HG02938 (cell line): ENCODE data around the gene LRRK1.
"Not testable (repeated sequence)": the region's sequence is repeated elsewhere in the genome, so short reads cannot be mapped to it uniquely, and the experiment has no call there.

ENCODE experiments used
- ATAC-seq: cut with Tn5 transposase; IDR thresholded peaks from one replicate; pipeline ENCODE4 v1.9.1; 2021; ENCODE audit warnings: mild to moderate bottlenecking, moderate library complexity; ENCODE audit not compliant: unreplicated experiment

Gene LRRK1

GRCh38 chr15:101088271-101088670, 169.1 kb downstream of the LRRK1 start:
- no peak for ATAC-seq

- no peak for ATAC-seq
Observed at GRCh38 chr15:101088788-101089578, 169.8 kb downstream of the LRRK1 start.

DNA sequence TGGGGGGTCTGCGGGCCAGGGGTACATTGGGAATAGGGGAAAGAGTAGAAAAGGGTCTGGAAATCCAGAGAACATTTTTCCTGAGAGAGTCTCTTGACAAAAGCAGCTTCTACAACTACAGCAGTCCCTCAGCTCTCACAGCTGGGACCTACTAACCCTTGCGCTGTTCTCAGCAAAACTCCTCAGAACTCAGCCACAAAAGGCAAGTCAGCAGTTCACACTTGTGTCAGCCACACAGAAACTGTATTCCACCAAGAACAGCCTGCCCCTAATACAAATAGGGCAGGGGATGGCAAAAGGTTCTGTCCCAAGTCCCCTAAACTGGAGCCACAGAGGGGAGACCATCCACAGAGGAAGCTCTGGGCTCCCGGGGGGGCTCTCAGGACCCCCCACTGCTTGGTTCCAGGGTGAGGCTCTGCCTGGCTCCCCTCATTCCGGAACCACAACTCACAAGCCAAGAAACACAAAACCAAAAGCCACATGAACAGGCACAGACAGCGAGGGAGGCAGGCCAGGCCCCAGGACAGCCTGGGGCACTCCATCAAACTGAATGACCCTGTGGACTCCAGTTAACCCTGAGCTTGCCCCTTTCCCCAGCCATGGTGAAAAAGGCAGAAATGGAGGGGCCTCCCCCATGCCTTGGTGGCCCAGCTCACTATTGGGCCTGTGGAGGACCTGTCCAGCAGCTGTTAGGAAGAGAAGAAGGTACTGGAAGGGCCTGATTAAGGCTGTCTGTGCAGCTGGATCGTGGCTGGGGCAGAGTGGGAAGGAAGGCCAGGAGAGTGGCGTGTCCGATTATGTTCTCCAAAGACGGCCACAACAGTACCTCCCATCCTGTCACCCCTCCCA, 170.6 kb downstream of the LRRK1 start:
- no peak for ATAC-seq

DNA sequence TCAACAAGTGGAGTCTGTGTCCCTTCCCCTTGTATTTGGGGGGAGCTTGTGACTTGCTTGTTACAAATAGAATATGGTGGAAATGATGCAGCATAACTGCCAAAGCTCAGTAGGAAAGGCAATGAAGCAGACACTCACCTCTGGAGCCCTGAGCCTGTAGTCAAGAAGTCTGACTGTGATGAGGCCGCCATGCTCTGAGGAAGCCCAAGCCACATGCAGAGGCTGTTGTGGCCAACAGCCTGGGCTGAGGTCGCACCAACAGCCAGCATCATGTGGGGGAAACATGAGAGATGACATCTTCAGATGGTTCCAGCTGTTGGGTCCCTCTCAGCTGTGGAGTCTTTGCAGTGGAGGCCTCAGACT, 171.3 kb downstream of the LRRK1 start:
- ATAC-seq: no peak

GRCh38 chr15:101091080-101092017, 172.2 kb downstream of the LRRK1 start:
- no peak for ATAC-seq

- ATAC-seq: no peak
Observed at GRCh38 chr15:101092156-101092866, 173.2 kb downstream of the LRRK1 start.

DNA sequence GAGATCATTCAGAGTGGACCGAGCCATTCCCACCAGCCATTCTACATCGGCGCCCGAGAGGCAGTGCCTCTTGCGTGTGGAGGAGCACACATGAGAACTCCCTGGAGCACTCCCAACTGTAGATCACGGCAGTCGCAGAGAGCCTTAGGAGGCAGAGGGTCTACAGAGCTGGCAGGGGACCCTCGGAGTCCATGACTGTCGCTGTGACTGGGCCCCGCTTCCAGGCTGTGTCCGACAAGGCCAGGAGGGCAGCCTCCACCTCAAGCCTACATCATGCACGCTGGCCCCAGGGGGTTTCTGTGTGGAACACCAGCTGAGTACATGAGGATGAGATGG, 173.7 kb downstream of the LRRK1 start:
- no peak for ATAC-seq

DNA sequence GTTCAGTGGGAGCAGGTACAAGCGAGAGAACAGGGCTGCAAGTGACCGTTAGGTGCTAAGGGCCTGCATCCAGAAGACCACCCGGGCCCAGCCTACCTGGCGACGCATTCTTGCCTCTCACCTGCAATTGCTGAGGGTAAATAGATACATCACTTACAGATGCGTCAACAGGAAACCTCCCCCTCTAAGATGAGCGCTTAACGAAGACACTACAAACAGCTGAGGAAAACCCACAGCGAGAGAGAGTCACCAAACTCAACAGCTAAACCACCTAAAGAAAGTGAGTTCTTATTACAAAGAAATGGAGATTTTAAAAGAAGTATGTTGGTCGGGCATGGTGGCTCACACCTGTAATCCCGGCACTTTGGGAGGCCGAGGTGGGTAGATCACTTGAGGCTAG, 174.8 kb downstream of the LRRK1 start:
- ATAC-seq: no peak

GRCh38 chr15:101095796-101096406, 176.7 kb downstream of the LRRK1 start:
- ATAC-seq: not testable (repeated sequence)

GRCh38 chr15:101097111-101097510, 178.0 kb downstream of the LRRK1 start:
- ATAC-seq: no peak

DNA sequence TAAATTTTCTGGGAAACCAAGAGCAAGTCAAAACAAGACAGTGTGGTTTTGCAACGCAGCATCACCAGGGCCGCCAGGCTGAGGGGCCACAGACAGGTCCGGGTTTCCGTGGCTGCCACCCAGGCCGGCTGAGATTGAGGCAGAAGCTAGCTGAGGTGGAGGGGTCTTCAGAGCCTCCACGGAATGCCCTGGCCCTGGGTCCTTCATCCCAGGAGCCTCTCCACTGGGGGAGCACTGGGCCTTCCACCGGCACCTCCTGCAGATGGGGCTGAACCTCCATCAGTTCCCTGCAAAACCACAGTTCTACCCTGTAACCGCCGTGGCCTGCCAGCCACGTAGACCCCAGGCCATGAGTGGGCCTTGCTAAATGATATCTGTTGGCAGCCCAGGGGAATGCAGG, 180.0 kb downstream of the LRRK1 start:
- no peak for ATAC-seq

DNA sequence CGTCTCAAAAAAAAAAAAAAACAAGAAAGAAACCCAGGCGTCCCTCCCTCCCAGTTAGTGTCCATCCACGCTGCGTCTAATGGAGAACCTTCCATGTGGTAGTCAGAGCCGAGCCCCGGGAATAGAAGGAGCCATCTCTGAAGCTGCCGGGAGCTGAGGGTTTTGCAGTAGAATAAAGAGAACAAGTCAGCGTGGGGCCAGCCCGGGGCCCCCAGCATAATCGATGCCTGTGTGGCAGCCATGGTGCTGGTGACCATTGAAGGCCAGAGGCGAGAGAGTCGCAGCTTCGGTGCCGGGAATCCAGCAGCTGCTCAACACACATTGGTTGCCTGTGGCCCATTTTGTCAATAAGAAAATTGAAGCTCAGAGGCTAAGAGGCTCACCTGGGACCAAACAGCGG, 181.0 kb downstream of the LRRK1 start:
- ATAC-seq: no peak

DNA sequence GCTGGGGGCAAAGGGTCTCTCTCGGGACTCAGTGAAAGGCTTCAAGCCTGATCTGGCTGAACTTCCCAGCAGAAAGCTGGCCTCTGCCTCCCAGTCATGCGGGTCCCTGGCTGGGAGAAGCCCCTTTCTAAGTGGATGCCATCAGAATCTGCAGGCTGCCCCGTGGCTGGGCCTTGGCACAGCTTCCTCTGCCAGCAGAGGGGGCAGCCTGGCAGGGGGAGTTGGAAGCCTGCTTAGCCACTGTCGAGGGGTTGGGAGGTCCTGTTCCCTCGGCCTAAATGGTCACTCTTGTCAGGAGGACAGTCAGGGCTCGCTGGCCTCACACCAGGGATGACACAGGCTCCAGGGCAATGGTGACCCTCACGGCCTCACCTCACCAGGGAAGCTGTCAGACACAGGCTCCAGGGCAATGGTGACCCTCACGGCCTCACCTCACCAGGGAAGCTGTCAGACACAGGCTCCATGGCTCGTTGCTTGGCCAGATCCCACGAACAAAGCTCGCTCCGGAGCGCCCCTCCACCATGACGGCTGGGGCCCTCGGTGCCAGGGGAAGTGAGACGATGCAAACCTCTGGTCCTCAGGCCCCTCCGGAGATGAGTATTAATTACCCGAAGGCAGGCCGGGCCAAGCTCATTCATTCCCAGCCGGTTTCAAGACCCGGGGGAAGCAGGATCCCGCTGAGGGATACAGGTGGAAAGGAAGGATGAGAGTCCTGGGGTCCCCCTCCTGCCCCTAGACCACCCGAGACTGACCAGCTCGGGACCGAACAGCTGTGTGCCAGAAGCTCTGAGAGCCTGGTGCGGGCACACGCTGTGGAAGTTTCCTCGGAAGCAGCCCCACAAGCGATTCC, 181.7 kb downstream of the LRRK1 start:
- no peak for ATAC-seq

DNA sequence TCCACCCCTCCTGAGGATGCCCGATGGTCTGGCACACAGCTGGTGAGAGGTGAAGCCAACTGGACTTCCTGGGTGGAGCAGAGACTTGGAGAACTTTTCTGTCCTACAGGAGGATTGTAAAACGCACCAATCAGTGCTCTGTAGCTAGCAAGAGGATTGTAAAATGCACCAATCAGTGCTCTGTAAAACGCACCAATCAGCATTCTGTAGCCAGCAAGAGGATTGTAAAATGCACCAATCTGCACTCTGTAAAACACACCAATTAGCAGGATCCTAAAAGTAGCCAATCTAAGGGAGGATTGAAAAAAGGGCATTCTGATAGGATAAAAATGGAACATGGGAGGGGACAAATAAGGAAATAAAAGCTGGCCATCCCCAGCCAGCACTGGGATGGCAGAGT, 182.5 kb downstream of the LRRK1 start:
- no peak for ATAC-seq

GRCh38 chr15:101102746-101103145, 183.6 kb downstream of the LRRK1 start:
- no peak for ATAC-seq

- ATAC-seq: no peak
Observed at GRCh38 chr15:101103598-101103997, 184.4 kb downstream of the LRRK1 start.

DNA sequence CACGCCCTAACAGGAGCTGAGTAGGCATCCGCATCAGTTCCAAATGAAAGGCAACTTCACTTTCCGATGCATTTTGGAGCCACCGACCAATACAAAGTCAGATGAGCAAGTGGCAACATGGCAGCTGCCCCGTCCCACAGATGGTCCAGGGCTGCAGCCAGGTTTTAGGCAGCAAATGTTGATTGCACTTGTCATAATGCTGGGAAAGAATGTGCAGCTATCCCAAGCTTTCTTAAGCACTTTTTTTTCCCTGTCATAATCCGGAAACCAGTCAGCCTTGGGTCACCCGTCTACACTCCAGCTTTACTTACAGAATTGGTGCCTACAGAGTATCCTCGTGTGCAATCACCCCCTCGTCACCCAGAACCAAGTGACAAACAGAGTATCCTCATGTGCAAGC, 185.0 kb downstream of the LRRK1 start:
- no peak for ATAC-seq

GRCh38 chr15:101105059-101105891, 186.1 kb downstream of the LRRK1 start:
- no peak for ATAC-seq
